CD4-positive, CD25-positive, alpha-beta regulatory T cell (primary cell): ENCODE data around the gene HTRA3. TPM values are rescaled to one million over a fixed set of nuclear protein-coding genes. Genes with fewer than 3 reads are reported as not detected.

ENCODE experiments used
- ATAC-seq, 2 donors: fragments of 150-1000 bp; cut with Tn5 transposase; one replicate each; pipeline ENCODE4 v1.10.0; 2021; ENCODE audit warnings: low read depth in 2 of 2, moderate number of reproducible peaks in 2 of 2, moderate library complexity in 1 of 2
- DNase-seq, 3 donors: peaks; one replicate each; pipeline versions ENCODE4 v3.0.0 to v3.0.0-alpha.2; 2012 to 2022; ENCODE audit warnings: mixed read lengths in 1 of 3
- H3K27ac ChIP-seq: one replicate; pipeline ENCODE4 v1.7.0; 2013; ENCODE audit warnings: mild to moderate bottlenecking, low read length; ENCODE audit not compliant: insufficient read depth, poor library complexity, severe bottlenecking
- H3K27me3 ChIP-seq: one replicate; pipeline ENCODE4 v1.7.0; 2013; ENCODE audit warnings: low read length; ENCODE audit not compliant: control insufficient read depth, insufficient read depth
- H3K36me3 ChIP-seq: one replicate; pipeline ENCODE4 v1.7.0; 2013; ENCODE audit warnings: mild to moderate bottlenecking, low read length, moderate library complexity; ENCODE audit not compliant: control insufficient read depth, insufficient read depth
- H3K4me1 ChIP-seq: 2 replicates; pipeline ENCODE4 v1.7.0; 2013; ENCODE audit warnings: mild to moderate bottlenecking, low read length; ENCODE audit not compliant: insufficient read depth, control insufficient read depth, poor library complexity, severe bottlenecking
- H3K4me3 ChIP-seq: one replicate; pipeline ENCODE4 v1.7.0; 2013; ENCODE audit warnings: low read depth, mild to moderate bottlenecking, low read length, moderate library complexity
- H3K9me3 ChIP-seq, 2 experiments: 1 replicate in 1 of 2; 2 replicates in 1 of 2; pipeline ENCODE4 v1.7.0; 2013; ENCODE audit warnings: low read length in 2 of 2, mild to moderate bottlenecking in 1 of 2, moderate library complexity in 1 of 2; ENCODE audit not compliant: control insufficient read depth in 2 of 2
- H3K27ac Mint-ChIP-seq, 3 donors: one replicate each; pipeline ENCODE4 v1.8.0; 2020 to 2022; ENCODE audit warnings: mild to moderate bottlenecking in 3 of 3, mixed read lengths in 3 of 3, moderate library complexity in 2 of 3
- H3K27me3 Mint-ChIP-seq: one replicate; pipeline ENCODE4 v1.8.0; 2022; ENCODE audit warnings: mild to moderate bottlenecking, mixed read lengths
- H3K36me3 Mint-ChIP-seq: one replicate; pipeline ENCODE4 v1.8.0; 2020; ENCODE audit warnings: mixed read lengths
- H3K4me1 Mint-ChIP-seq, 4 donors: one replicate each; pipeline ENCODE4 v1.8.0; 2020 to 2022; ENCODE audit warnings: mixed read lengths in 4 of 4, mild to moderate bottlenecking in 1 of 4
- H3K4me3 Mint-ChIP-seq, 4 donors: one replicate each; pipeline ENCODE4 v1.8.0; 2020 to 2022; ENCODE audit warnings: mild to moderate bottlenecking in 4 of 4, mixed read lengths in 4 of 4, moderate library complexity in 3 of 4
- H3K9me3 Mint-ChIP-seq, 7 donors: one replicate each; pipeline ENCODE4 v1.8.0; 2020 to 2022; ENCODE audit warnings: mixed read lengths in 7 of 7, mild to moderate bottlenecking in 3 of 7, moderate library complexity in 2 of 7
- polyA plus RNA-seq, 4 donors: library from polyadenylated mRNA; unstranded; fragments of 300-500 nt; fragmentation: Illumina TruSeq; gene quantifications; one replicate each; pipeline ENCODE4 v1.2.3, GENCODE V29; 2021
- total RNA-seq: library from RNA; stranded (reverse); gene quantifications from one replicate; pipeline ENCODE4 v1.2.3, GENCODE V29; 2022

HTRA3 gene
- total and polyA plus RNA-seq, 5 donors from 2014 or later = not detected

GRCh38 chr4:8355306-8355705, 85.8 kb downstream of the HTRA3 start:
- DNase-seq = no peak
- no peak for ATAC-seq
- H3K4me3 ChIP-seq = no peak overlapping the region
- H3K9me3 Mint-ChIP-seq = no peaks in the 10 kb centered on the region
- H3K9me3 ChIP-seq = no peaks in the 10 kb centered on the region
- no peaks in the 10 kb centered on the region for H3K36me3 Mint-ChIP-seq
- H3K4me1 Mint-ChIP-seq = no peaks in the 10 kb centered on the region
- H3K27ac ChIP-seq = no peak overlapping the region
- H3K4me3 Mint-ChIP-seq = no peak overlapping the region
- H3K27ac Mint-ChIP-seq = no peak overlapping the region
- no peaks in the 10 kb centered on the region for H3K36me3 ChIP-seq
- H3K27me3 Mint-ChIP-seq = peaks cover 10% of the 10 kb centered on the region
- H3K27me3 ChIP-seq = no peaks in the 10 kb centered on the region
- no peaks in the 10 kb centered on the region for H3K4me1 ChIP-seq

- H3K4me3 ChIP-seq = no peak overlapping the region
- DNase-seq (no peak), ATAC-seq (no peak)
- H3K27me3 Mint-ChIP-seq = peaks cover 10% of the 10 kb centered on the region
- no peaks in the 10 kb centered on the region for H3K4me1 ChIP-seq
- no peaks in the 10 kb centered on the region for H3K4me1 Mint-ChIP-seq
- no peaks in the 10 kb centered on the region for H3K9me3 ChIP-seq
- H3K27me3 ChIP-seq = no peaks in the 10 kb centered on the region
- no peak overlapping the region for H3K4me3 Mint-ChIP-seq
- H3K9me3 Mint-ChIP-seq = no peaks in the 10 kb centered on the region
- H3K36me3 Mint-ChIP-seq = no peaks in the 10 kb centered on the region
- H3K27ac Mint-ChIP-seq = no peak overlapping the region
- no peaks in the 10 kb centered on the region for H3K36me3 ChIP-seq
- H3K27ac ChIP-seq = no peak overlapping the region
Observed at GRCh38 chr4:8355864-8356565, 86.5 kb downstream of the HTRA3 start.

Other genes with a start within 250 kb of the HTRA3 start
- 2.0 TPM for gene ABLIM2, start 110.9 kb upstream of the HTRA3 start, total RNA-seq
- 1 to 10 TPM in 3 of 4 donors, under 1 TPM in 1; 0.88 to 1.5 (median 1.1) TPM for gene ABLIM2, start 110.9 kb upstream of the HTRA3 start, polyA plus RNA-seq
- gene SH3TC1, start 70.5 kb upstream of the HTRA3 start, total RNA-seq = 125 TPM
- 10 to 100 TPM; 10.6 to 21.1 (median 15.3) TPM for gene SH3TC1, start 70.5 kb upstream of the HTRA3 start, polyA plus RNA-seq
- gene ACOX3, start 171.0 kb downstream of the HTRA3 start, total RNA-seq = 13.2 TPM
- gene ACOX3, start 171.0 kb downstream of the HTRA3 start, polyA plus RNA-seq = 10 to 100 TPM; 13.0 to 22.0 (median 14.7) TPM
- gene TRMT44, start 171.0 kb downstream of the HTRA3 start, total RNA-seq = 26.2 TPM
- gene TRMT44, start 171.0 kb downstream of the HTRA3 start, polyA plus RNA-seq = 10 to 100 TPM; 10.9 to 18.8 (median 13.2) TPM